ENCODE data around the gene VPS37C. TPM values are rescaled to one million over a fixed set of nuclear protein-coding genes. Genes with fewer than 3 reads are reported as not detected.

Gene VPS37C
- total RNA-seq, 2 donors from 2014 or later: 12.9 to 28.8 TPM

GRCh38 chr11:61083601-61084147, 77.6 kb downstream of the VPS37C start:
- H3K27ac ChIP-seq: no peak overlapping the region
- H3K4me1 ChIP-seq: no peaks in the 10 kb centered on the region
- no peak for TF ChIP-seq CTCF (IDR thresholded peaks at IDR 0.05)
- H3K27me3 ChIP-seq: no peaks in the 10 kb centered on the region
- no peak for DNase-seq (ENCODE audit: low spot score)
- no peak overlapping the region for H3K4me3 ChIP-seq
- H3K36me3 ChIP-seq: no peaks in the 10 kb centered on the region
- no peaks in the 10 kb centered on the region for H3K9me3 ChIP-seq

GRCh38 chr11:61082931-61083531, 78.2 kb downstream of the VPS37C start:
- TF ChIP-seq CTCF (IDR thresholded peaks at IDR 0.05): no peak
- H3K27me3 ChIP-seq: no peaks in the 10 kb centered on the region
- DNase-seq (ENCODE audit: low spot score): no peak
- no peaks in the 10 kb centered on the region for H3K4me1 ChIP-seq
- no peak overlapping the region for H3K27ac ChIP-seq
- no peak overlapping the region for H3K4me3 ChIP-seq
- no peaks in the 10 kb centered on the region for H3K36me3 ChIP-seq
- no peaks in the 10 kb centered on the region for H3K9me3 ChIP-seq

- H3K4me3 ChIP-seq: no peak overlapping the region
- H3K36me3 ChIP-seq: no peaks in the 10 kb centered on the region
- H3K9me3 ChIP-seq: no peaks in the 10 kb centered on the region
- no peak for DNase-seq (ENCODE audit: low spot score)
- TF ChIP-seq CTCF (IDR thresholded peaks at IDR 0.05): no peak
- no peak overlapping the region for H3K27ac ChIP-seq
- no peaks in the 10 kb centered on the region for H3K27me3 ChIP-seq
- no peaks in the 10 kb centered on the region for H3K4me1 ChIP-seq
Observed at GRCh38 chr11:61082062-61082870, 79.0 kb downstream of the VPS37C start.

- TF ChIP-seq CTCF (IDR thresholded peaks at IDR 0.05): no peak
- no peak for DNase-seq (ENCODE audit: low spot score)
- Histone ChIP-seq H3K4me3 (no peak overlapping the region), H3K9me3 (no peaks in the 10 kb centered on the region), H3K36me3 (no peaks in the 10 kb centered on the region), H3K4me1 (no peaks in the 10 kb centered on the region), H3K27me3 (no peaks in the 10 kb centered on the region), H3K27ac (no peak overlapping the region)
Observed at GRCh38 chr11:61080986-61081590, 80.1 kb downstream of the VPS37C start.

GRCh38 chr11:61080526-61080925, 80.7 kb downstream of the VPS37C start:
- no peak for TF ChIP-seq CTCF (IDR thresholded peaks at IDR 0.05)
- Histone ChIP-seq H3K4me1 (no peaks in the 10 kb centered on the region), H3K27me3 (no peaks in the 10 kb centered on the region), H3K36me3 (no peaks in the 10 kb centered on the region), H3K4me3 (no peak overlapping the region), H3K9me3 (no peaks in the 10 kb centered on the region), H3K27ac (no peak overlapping the region)
- no peak for DNase-seq (ENCODE audit: low spot score)

Other genes starting within 250 kb of the VPS37C start
- gene TMEM109, start 247.3 kb downstream of the VPS37C start, total RNA-seq: 100 to 1,000 TPM; 119 to 124 TPM
- gene TMEM132A, start 237.0 kb downstream of the VPS37C start, total RNA-seq: 1 to 10 TPM; 7.5 to 8.4 TPM
- gene SLC15A3, start 209.2 kb downstream of the VPS37C start, total RNA-seq: 10 to 100 TPM; 12.9 to 17.5 TPM
- under 1 TPM; 0.48 to 0.79 TPM for gene CD6, start 189.7 kb downstream of the VPS37C start, total RNA-seq
- gene CD5, start 58.9 kb downstream of the VPS37C start, total RNA-seq: 1 to 10 TPM in 1 of 2 donors, under 1 TPM in 1; 0.75 to 1.6 TPM
- under 1 TPM; 0.33 to 0.55 TPM for gene PGA3, start 42.1 kb upstream of the VPS37C start, total RNA-seq
- under 1 TPM in 1 of 2 donors, not detected in 1; 0.56 TPM for gene PGA4, start 60.9 kb upstream of the VPS37C start, total RNA-seq
- under 1 TPM in 1 of 2 donors, not detected in 1; 0.48 TPM for gene PGA5, start 79.7 kb upstream of the VPS37C start, total RNA-seq
- under 1 TPM; 0.48 to 0.94 TPM for gene VWCE, start 133.9 kb upstream of the VPS37C start, total RNA-seq
- 100 to 1,000 TPM; 118 to 133 TPM for gene DDB1, start 171.7 kb upstream of the VPS37C start, total RNA-seq
- 10 to 100 TPM in 1 of 2 donors, 1 to 10 TPM in 1; 9.7 to 11.3 TPM for gene TKFC, start 171.8 kb upstream of the VPS37C start, total RNA-seq
- 10 to 100 TPM; 15.0 to 27.3 TPM for gene CYB561A3, start 200.5 kb upstream of the VPS37C start, total RNA-seq
- 10 to 100 TPM; 12.6 to 18.2 TPM for gene TMEM138, start 200.9 kb upstream of the VPS37C start, total RNA-seq
- 10 to 100 TPM in 1 of 2 donors, 1 to 10 TPM in 1; 9.5 to 11.7 TPM for gene TMEM216, start 231.2 kb upstream of the VPS37C start, total RNA-seq

Data from right atrium auricular region (tissue), 2 donors.